ENCODE measurements around the gene FLG.
"Not testable (repeated sequence)": the region's sequence is repeated elsewhere in the genome, so short reads cannot be mapped to it uniquely, and the experiment has no call there.

The FLG gene

DNA sequence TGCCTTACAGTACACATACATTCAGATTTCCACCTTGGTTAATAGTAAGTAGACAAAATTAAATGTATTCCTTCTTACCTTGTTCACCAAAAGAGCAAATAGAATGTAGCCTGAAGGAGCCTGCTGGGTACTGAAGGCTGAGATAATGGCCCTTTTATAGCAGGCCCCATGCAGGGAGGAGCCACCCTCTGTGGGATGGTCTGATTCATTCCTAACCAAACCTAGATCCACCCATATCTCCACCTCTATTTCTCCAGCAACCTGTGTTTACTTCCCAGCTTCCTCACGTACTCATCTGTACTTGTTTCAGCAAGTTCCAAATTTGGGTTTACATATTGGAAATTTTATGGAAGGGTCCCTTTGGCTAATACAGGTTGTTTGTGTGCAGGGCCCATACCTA, at the start of gene FLG:
FLG (minus strand) TSS at position 129 of the 400 bp plus-strand sequence. CDS start 9,783 bp downstream, outside the sequence.
- DNase-seq (ENCODE audit: low spot score) = no peak

DNA sequence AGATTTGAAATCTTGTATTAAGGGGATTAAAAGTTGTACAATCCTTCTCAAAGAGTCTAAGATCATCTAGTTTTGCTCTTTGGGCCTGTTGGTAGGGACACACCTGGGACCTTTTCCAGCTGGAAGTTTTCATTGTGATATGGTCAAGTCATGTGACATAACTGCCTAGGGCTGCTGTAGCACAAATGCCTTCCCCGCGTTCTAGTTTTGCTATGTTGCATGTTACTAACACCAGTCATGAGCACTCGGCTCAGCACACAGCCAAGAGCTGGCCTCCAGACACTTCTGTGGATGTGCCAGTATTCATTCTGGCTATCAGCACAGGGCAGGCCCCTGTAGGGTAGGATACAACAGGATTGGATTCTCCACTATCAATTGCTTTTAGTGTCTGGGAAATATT, 49.4 kb upstream of the FLG start:
- DNase-seq (ENCODE audit: low spot score) = no peak

DNA sequence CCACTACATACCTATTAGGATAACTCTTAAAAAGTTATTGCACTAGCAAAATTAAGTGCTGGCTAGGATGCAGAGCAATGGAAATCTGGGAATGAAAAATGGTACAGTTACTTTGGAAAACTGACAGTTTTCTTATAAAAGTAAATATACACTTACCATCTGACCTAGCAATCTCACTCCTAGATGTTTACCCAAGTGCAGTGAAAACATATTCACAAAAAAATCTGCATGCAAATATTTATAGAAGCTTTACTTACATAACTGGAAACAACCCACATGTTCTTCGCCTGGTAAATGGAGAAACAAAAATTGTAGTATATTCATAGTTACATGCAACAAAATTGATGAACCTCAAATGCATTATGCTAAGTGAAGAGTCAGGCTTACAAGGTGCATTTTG, 47.6 kb upstream of the FLG start:
- no peak for DNase-seq (ENCODE audit: low spot score)

DNA sequence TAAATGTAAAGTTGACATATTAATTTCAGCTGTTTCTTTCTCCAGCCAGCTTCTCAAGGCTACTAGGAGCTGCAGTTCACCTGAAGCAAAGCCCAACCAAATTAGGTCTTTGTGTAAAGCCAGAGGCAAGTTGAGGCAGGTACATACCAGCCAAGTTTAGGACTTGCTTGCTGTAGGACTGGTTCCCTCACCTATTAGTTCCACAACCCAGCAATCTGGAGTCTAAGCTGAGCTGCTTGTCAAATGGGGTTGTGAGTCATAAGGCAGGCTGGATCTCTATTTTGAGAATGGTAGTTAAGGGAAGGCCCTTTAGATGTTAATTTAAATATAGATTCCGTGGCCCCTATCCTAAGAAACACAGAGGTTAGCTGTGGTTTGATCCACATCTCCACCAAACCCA, 42.4 kb upstream of the FLG start:
- DNase-seq (ENCODE audit: low spot score) = no peak

DNA sequence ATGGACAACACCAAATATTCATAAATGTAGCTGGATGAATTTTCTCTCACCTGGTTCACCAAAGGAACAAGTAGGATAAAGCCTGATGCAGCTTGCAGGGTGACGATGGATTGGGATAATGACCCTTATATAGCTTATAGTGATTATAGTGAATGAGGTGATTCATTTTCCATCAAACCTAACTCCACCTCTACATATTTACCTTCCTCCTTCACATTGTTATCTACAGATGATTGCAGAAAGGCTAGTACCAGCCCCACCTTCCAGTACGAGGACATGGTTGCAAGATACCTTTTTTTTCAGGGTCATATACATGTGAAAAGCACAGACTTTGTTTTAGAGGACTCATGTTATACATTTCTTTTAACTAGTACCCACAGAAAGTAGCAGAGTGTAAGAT, 34.9 kb upstream of the FLG start, which contains the start of gene FLG2:
FLG2 (minus strand) TSS at position 101 of the 400 bp plus-strand sequence. CDS start 1,122 bp downstream, outside the sequence.
- no peak for DNase-seq (ENCODE audit: low spot score)

DNA sequence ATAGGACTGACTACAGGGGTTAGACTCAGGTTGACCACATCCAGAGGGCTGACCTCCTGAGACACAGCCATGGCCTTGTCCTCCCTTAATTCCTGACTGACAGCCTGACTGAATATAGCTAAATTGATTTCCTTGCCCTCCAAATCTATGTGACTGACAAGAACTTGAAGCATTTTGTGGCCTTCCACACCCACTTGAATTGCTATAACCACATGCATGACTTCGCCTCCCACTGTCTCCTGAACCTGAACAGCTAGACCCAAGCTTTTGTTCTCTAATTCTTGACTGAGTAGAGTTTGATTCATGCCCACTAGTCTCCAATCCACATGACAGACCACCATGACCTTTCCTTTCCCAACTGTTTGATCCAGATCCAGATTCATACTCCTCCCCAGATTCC, 31.7 kb upstream of the FLG start:
- no peak for DNase-seq (ENCODE audit: low spot score)

DNA sequence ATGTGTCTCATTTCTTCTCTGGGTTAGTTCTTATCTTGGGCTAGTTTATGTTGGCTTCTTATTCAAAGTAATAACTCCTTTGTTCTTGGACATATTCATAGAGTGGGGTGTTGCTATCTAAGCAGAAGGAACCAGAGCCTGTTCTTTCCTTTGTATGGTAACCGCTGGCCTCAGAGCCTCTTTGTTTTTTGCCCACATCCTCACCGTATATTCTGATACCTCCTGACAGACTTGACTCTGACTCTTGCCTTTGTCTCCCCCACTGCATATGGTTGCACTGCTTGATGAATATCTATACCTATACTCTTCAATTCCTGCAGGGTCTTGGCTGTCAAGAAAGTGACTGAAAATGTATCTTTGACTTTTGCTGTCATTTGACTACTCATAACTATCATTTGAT, 24.6 kb upstream of the FLG start:
- DNase-seq (ENCODE audit: low spot score) = no peak

DNA sequence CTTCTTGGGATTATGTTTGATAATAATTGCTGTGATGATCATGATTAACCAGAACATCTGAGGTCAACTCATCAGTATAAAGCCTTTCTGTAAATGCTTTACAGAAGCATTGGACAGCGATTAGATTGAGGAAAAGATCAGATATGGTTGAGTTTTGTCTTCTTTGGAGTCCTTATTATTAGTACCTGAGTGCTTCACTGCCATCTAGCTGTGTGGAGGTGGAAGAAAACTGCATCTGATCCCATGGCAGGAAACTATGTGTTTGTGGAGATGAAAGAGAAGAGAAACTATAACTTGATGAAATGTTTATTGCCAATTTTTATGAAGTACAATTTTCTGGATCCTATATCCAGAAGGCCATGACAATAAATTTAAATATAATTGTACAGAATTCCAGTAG, 23.4 kb upstream of the FLG start:
- no peak for DNase-seq (ENCODE audit: low spot score)

DNA sequence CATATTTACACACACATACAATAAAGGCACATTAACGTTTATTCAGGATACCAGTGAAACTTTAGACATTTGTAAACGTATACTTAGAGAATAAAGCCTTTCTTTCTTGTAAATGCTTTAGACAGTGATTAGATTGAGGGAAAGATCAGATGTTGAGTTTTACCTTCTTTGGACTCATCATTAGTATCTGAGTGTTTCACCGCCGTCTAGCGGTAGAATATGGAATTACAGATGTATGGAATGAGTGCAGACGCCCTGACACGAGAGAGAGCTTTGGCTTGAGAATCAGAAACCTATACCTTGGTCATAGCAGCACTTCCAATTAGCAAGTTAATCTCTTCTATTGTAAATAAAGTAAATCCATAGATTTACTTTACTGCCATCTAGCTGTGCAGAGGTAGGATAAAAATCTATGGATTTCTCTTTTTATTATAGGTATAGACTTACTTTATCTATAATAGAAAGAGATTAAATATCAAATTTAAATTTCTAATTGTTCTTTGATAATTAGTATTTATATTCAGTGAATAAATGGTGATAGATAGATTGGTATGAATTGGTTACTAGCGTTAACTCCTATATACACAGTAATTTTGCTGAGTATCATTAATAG, 22.2 kb upstream of the FLG start:
- DNase-seq (ENCODE audit: low spot score) = peak; percentile 22

DNA sequence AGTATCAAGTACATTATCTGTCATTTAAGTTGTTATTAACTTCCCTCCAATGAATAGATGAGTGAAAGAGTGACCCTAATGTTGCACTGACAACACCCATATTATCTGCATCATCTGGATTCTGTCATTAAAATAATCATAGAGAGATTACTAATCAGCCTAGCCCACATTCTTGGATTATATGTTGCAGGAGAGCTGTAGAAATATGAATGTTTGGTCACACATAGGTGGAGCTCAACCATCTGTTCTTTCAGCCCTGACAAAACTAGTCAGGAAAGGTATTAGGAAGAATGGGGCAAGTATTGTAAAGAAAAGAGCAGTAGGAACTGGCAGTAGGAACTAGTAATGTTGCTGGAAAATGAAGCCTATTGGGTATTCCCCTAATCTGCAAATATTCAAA, 19.4 kb upstream of the FLG start:
- DNase-seq (ENCODE audit: low spot score) = no peak

DNA sequence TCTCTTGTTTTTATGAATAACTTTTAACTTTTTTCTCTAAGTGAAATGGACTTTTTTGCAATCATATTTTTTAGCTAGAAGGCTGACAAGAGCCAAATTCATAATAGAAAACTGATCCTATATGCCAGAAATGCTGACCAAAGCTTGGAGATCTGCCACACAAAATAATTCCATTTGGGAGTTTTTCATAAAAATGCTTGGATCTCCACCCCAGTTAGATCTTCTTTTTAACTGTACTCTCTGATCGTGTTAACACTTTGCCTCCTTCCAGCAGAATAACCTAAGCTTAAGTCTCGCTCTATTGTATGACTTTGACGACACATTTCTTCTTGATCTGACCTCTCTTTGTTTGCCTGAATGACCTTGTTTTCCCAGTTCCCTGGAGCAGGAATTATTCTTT, 18.0 kb upstream of the FLG start:
- DNase-seq (ENCODE audit: low spot score) = no peak

DNA sequence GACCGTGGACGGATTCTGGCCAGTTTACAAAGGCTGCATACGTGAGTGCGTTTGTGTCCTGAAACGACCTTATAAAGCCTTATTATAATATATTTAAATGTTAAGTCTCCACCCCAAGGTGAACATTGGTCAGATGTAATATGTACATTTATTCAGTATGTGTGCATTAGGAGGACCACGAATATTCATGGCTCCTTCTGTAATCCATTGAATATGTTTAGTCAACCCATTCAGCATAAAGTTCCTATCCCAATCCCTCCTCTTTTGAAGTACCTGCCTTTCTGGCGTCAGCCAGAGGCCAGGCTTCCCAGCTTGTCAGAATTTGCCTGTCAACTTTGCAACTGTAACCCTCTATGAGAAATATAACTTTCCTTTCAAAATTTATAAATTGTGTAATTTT, 10.4 kb upstream of the FLG start:
- DNase-seq (ENCODE audit: low spot score) = no peak

DNA sequence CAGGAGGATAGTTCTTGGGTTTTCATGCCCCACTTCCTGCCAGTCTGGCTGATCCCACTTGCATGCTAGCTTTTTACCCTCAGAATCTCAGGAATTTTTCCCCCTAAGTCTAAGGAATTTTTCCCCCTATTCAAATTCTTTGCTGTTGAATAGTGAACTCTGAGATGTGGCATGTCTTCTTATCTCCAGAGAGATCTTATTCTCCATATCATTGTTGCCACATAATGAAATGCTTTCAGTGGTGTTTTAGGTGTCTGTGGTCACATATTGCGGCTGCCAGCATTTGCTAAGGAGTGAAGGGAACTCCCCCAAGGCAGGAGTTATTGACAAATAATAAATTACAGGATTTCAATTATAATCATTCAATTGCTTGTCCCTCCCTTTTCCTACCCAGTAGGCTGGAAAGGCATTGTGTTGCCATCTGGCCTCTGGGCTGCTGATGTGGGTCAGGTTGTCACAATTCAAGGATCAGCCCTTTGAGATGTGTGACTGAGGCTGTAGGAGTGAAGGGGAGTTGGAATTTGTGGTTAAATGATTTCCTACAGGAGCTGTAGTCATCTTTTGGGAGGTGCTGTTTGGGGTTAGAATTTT, 3.9 kb upstream of the FLG start:
- no peak for DNase-seq (ENCODE audit: low spot score)

DNA sequence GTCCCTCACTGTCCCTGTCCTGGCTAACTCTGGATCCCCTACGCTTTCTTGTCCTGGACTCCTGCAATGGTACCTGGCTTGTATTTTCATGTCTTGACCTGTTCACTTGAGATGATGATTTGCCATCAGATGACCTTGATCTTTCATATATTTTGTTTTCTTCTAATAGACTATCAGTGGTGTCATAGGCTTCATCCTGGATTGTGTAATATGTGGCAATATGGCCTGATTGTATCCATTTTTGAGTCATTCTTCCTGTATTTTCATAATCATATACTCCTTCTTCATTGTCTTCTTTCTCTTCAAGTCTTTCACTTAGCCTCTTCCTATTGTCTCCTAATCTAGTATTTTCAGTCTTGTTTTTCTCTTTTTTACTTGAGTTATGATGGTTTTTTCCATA, 11.1 kb downstream of the FLG start:
- no peak for DNase-seq (ENCODE audit: low spot score)

DNA sequence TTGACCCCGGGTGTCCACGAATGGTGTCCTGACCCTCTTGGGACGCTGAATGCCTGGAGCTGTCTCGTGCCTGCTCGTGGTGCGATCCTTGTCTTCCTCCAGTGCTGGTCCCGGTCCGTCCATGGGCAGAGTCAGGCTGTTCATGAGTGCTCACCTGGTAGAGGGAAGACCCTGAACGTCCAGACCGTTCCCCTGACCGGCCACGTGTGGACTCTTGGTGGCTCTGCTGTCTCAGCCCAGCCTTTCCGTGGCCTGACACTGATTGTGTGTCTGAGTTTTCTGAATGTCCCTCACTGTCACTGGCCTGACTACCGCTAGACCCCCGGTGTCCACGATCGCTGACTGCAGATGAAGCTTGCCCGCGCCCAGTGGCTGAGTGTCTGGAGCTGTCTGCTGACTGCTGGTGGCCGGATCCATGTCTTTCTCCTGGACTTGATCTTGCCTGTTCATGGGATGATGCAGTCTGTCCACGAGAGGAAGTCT, 11.7 kb downstream of the FLG start:
- DNase-seq (ENCODE audit: low spot score) = no peak

DNA sequence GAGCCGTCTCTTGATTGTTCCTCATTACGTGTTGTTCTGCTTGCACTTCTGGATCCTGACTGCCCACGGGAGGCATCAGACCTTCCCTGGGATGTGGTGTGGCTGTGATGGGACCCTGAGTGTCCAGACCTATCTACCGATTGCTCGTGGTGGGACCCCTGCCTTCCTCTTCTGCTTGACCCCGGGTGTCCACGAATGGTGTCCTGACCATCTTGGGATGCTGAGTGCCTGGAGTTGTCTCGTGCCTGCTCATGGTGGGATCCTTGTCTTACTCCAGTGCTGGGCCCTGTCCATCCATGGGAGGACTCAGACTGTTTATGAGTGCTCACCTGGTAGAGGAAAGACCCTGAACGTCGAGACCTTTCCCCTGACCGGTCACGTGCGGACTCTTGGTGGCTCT, 12.9 kb downstream of the FLG start:
- not testable (repeated sequence) for DNase-seq (ENCODE audit: low spot score)

DNA sequence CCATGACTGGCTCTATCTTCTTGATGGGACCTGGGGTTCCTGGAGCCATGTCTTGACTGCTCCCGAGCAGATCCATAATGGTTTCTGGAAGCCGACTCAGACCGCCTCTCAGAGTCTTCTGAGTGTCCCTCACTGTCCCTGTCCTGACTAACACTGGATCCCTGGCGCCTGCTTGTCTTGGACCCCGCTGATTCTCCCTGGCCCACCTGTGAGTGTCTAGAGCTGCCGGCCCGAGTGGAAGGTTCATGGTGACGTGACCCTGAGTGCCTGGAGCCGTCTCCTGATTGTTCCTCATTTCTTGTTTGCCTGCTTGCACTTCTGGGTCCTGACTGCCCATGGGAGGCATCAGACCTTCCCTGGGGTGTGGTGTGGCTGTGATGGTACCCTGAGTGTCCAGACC, 15.1 kb downstream of the FLG start:
- no peak for DNase-seq (ENCODE audit: low spot score)

DNA sequence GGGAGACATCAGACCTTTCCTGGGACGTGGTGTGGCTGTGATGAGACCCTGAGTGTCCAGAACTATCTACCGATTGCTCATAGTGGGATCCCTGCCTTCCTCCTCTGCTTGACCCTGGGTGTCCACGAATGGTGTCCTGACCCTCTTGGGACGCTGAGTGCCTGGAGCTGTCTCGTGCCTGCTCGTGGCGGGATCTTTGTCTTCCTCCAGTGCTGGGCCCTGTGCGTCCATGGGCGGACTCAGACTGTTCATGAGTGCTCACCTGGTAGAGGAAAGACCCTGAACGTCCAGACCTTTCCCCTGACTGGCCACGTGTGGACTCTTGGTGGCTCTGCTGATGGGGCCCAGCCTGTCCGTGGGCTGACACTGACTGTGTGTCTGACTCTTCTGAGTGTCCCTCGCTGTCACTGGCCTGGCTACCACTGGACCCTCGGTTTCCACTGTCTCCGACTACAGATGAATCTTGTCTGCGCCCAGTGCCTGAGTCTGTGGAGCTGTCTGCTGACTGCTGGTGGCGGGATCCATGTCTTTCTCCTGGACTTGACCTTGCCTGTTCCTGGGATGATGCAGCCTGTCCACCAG, 15.6 kb downstream of the FLG start:
- not testable (repeated sequence) for DNase-seq (ENCODE audit: low spot score)

DNA sequence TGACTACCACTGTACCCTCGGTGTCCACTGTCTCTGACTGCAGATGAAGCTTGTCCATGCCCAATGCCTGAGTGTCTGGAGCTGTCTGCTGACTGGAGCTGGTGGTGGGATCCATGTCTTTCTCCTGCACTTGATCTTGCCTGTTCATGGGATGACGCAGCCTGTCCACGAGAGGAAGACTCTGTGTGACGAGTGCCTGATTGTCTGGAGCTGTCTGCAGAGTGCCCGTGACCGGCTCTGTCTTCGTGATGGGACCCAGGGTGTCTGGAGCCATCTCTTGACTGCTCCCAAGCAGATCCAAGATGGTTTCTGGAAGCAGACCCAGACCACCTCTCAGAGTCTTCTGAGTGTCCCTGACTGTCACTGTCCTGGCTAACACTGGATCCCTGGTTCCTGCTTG, 16.3 kb downstream of the FLG start:
- not testable (repeated sequence) for DNase-seq (ENCODE audit: low spot score)

DNA sequence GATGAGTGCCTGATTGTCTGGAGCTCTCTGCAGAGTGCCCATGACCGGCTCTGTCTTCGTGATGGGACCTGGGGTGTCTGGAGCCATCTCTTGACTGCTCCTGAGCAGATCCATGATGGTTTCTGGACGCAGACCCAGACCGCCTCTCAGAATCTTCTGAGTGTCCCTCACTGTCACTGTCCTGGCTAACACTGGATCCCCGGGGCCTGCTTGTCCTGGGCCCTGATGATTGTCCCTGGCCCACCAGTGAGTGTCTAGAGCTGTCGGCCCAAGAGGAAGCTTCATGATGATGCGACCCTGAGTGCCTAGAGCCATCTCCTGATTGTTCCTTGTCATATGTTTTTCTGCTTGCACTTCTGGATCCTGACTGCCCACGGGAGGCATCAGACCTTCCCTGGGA, 17.1 kb downstream of the FLG start:
- not testable (repeated sequence) for DNase-seq (ENCODE audit: low spot score)

DNA sequence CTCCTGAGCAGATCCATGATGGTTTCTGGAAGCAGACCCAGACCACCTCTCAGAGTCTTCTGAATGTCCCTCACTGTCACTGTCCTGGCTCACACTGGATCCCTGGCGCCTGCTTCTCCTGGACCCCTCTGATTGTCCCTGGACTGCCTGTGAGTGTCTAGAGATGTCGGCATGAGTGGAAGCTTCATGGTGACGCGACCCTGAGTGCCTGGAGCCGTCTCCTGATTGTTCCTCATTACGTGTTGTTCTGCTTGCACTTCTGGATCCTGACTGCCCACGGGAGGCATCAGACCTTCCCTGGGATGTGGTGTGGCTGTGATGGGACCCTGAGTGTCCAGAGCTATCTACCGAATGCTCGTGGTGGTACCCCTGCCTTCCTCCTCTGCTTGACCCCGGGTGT, 18.9 kb downstream of the FLG start:
- DNase-seq (ENCODE audit: low spot score) = not testable (repeated sequence)

DNA sequence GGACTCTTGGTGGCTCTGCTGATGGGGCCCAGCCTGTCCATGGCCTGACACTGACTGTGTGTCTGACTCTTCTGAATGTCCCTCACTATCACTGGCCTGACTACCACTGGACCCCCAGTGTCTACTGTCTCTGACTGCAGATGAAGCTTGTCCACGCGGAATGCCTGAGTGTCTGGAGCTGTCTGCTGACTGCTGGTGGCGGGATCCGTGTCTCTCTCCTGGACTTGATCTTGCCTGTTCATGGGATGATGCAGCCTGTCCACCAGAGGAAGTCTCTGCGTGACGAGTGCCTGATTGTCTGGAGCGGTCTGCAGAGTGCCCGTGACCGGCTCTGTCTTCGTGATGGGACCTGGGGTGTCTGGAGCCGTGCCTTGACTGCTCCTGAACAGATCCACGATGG, 20.3 kb downstream of the FLG start:
- DNase-seq (ENCODE audit: low spot score) = not testable (repeated sequence)

DNA sequence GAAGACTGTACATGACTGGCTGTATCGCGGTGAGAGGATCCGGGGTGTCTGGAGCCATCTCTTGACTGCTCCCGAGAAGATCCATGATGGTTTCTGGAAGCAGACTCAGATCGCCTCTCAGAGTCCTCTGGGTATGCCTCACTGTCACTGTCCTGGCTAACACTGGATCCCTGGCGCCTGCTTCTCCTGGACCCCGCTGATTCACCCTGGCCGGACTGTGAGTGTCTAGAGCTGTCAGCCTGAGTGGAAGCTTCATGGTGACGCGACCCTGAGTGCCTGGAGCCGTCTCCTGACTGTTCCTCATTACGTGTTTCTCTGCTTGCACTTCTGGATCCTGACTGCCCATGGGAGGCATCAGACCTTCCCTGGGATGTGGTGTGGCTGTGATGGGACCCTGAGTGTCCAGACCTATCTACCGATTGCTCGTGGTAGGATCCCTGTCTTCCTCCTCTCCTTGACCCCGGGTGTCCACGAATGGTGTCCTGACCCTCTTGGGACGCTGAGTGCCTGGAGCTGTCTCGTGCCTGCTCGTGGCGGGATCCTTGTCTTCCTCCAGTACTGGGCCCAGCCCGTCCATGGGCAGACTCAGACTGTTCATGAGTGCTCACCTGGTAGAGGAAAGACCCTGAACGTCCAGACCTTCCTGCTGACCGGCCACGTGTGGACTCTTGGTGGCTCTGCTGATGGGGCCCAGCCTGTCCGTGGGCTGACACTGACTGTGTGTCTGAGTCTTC, 21.7 kb downstream of the FLG start:
- DNase-seq (ENCODE audit: low spot score) = not testable (repeated sequence)
